Measurements from ENCODE around the gene SLC38A2.

Gene SLC38A2

DNA sequence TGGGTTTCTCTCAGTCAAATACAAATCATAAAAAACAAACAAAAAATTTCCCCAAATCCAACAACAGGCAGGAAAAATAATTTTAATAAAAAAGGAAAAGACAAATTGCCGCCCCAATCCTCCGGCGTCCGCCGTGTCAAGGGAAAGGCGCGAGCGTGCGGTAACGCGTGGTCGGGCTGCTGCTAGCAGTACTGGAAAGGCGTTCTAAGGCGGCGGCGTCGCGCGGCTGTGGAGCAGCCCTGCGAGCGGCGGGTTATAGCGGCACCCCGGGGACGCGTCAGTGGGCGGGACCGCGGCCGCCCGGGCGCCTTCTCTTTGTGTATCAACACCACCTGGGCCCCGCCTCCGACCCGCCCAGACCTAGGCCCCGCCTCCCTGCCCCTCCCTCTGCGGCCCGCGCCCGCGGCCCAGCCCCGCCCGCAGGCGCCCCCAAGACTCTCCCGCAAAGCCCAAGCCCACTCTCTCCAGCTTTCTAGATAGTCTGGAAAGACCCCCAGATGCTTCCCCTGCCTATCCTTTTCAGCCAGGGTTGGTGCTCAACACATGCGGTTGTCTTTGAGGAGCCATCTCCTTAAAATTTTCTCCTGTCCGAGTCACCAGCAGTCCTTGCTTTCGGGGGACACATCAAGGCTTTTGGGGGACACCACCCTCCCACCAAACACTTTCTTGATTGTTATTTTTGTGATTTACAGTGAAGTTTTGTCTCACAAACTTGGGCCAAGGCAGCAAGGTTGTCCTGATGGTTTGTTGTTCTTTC, at the start of gene SLC38A2:
TSS of gene SLC38A2 (minus strand) at position 230 of the 757 bp plus-strand sequence. CDS start 1,480 bp downstream, outside the sequence.
- DNase-seq (ENCODE audit: low spot score) = peak; percentile 93

DNA sequence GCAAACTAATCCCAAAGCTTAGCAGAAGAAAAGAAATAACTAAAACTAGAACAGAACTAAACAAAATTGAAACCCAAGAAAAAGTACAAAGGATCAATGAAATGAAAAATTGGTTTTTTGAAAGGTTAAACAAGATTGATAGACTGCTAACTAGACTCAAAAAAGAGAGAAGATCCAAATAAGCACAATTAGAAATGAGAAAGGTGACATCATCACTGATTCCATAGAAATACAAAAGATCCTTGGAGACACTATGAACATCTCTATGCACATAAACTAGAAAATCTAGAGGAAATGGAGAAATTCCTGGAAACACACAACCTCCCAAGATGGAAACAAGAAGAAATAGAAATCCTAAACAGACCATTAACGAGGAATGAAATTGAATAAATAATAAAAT, 47.1 kb upstream of the SLC38A2 start:
- no peak for DNase-seq (ENCODE audit: low spot score)

DNA sequence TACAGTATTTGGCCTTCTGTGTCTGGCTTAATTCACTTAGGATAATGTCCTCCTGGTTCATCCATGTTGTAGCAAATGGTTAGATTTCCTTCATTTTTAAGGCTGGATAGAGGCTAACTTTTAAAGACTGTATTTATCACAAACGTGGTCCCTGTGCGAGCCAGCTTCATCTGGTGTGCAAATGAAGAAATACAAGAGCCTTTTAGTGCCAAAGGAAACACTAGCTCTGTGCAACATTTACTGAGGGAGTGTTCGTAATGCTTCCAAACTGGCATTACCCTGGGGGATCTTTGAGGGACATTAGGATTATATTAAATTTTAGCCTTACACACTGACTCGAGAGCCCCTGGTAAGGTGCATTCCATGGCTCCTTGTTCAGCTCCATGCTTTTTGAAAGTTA, 43.0 kb upstream of the SLC38A2 start:
- no peak for DNase-seq (ENCODE audit: low spot score)

DNA sequence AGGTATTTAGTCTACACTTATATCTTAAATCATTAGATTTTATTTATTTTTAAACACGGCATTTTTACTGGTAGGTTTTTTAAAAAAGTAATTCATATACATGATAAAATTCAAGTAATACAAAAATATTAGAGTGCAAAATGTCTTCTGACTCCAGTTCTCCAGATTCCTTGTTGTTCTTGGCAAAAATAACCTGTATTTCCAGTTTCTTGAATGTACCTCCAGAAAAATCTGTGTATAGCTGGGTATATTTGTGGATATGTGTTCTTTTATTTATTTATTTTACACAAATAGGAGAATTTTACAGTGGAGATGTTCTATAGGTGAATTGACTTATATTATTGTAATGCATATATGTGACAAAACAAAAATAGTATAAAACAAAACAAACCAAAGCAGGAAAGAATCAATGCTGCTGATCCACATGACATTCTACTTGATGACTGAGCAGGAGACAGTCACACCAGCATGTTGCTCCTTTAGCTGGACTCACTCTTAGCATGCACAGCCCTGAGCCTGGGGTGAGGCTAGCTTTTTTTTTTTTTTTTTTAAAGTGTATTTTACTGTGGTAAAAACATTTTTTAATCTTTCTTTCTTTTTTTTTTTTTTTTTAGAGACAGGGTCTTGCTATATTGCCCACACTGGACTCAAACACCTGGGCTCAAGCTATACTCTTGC, 42.2 kb upstream of the SLC38A2 start:
- no peak for DNase-seq (ENCODE audit: low spot score)

DNA sequence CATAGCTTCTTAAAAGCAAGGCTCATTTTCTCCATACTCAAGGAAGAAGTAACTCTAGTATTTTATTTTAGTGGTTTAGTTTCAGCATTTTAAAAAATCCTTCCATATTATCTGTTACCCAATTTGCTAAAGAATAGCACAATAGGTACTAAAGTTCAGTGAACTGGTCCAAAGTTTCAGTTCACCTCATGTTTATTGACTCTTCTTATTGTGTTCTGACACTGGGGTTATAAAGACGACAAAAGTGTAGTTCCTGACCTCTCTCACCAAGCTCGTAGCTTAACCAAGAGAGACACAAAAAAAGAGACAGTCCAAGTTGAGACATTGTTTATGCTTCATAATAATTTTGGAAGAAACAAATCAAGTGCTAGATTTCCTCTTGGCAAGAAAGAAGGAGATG, 40.8 kb upstream of the SLC38A2 start:
- no peak for DNase-seq (ENCODE audit: low spot score)

DNA sequence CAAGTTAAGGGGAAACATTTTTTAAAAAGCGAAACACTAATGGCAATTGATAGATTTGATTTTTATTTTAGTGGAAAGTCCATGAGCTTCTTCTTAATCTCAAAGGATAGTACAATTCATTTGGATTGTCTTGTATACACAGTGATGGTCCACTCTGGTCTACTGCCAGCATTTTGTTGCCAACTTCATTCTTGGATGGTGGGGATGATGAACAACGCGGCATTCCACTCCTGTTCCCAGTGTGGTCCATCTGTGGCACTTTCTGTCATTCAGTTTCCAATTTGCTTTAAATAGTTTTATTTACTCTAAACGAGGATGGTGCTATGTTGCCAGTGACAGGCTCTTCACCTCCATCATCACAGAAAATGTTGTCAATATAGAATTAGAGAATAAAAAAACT, 40.3 kb upstream of the SLC38A2 start:
- DNase-seq (ENCODE audit: low spot score) = no peak

DNA sequence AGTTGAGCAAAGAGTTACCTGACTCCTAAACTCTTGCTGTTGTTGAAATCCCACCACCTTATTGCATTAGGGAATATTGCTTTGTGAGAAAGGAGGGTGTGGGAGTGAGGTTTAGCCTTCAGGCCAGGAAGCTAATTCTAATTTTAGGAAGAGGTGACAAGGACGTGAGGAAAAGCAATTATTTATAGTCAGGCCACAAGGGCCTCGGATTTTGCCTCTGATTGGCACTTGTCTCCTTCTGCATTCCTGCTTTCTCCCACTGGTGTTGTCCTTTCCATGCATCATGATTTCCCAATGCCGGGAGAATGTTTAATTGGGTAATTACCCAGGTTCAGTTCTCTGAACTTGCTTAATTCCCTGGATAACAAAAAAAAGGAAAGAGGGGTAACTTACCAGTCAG, 37.9 kb upstream of the SLC38A2 start:
- DNase-seq (ENCODE audit: low spot score) = no peak

DNA sequence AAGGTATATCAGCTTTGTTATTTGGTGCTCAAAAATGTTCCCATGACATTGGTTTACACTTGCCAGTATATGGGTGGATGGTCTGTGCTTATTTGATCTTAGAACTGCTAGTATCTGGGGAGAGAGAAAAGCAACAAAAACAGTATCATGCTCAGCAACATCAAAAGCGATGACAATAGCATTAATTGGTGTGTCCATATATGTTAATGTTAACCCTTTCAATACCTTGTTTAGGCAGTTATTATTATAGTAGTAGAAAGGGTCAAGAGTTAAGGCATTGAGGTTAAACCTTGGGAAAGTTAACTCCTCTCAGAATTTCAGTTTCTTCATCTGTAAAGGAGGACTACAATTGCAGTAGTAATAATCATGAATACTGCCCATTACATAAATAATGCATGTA, 37.4 kb upstream of the SLC38A2 start:
- DNase-seq (ENCODE audit: low spot score) = no peak

DNA sequence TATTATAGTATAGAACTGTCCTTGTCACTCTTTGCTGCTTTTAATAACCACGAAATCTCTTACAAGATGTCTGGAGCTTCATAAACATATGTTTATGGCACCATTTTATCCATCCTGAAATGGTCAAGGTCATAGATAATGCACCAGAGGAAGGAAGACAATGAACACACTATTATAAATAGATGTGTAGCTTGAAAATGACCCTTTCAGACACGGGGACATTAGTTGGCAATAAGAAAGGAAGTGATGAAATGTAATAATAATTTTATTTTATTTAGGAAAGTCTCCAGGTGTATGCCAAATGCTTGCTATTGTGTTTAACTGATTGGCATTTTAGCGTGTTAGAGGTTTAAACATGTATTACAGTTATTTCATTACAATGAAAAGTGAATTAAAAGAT, 36.8 kb upstream of the SLC38A2 start:
- no peak for DNase-seq (ENCODE audit: low spot score)

DNA sequence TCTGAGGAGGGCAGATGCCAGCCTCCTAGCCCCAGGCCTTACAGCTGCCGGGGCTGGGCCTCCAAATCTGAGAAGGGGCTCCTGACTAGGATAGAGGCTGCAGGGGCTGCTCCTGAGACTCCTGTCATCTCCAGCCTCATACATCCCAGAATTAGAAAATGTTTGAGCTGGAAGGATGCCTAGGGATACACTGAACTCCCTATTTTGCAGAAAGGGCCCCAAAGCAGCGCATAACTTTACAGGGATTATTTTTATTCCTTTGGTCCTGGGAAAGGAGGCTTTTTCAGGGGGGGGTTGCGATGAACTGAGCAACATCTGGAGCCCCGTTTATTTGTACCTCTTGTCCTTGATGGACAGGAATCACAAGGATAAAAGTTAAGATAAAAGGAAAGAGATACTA, 35.9 kb upstream of the SLC38A2 start:
- DNase-seq (ENCODE audit: low spot score) = no peak

DNA sequence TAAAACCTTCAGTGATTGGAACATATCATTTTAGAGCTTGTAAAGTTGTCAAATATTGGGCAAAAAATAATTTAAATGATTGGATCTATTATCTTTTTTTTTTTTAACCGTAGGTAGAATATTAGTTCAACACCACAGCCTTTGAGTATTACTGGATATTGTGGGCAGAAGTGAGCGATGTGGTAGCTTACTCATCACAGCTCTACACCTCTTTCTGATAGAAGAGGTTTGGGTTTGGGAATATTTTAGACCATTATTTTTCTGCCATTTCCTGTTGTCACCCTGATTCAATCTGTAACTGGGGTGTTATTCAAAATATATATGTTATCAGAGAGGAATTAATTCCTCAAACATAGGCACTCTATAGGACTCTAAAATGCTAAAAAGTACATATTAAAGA, 34.8 kb upstream of the SLC38A2 start:
- no peak for DNase-seq (ENCODE audit: low spot score)

DNA sequence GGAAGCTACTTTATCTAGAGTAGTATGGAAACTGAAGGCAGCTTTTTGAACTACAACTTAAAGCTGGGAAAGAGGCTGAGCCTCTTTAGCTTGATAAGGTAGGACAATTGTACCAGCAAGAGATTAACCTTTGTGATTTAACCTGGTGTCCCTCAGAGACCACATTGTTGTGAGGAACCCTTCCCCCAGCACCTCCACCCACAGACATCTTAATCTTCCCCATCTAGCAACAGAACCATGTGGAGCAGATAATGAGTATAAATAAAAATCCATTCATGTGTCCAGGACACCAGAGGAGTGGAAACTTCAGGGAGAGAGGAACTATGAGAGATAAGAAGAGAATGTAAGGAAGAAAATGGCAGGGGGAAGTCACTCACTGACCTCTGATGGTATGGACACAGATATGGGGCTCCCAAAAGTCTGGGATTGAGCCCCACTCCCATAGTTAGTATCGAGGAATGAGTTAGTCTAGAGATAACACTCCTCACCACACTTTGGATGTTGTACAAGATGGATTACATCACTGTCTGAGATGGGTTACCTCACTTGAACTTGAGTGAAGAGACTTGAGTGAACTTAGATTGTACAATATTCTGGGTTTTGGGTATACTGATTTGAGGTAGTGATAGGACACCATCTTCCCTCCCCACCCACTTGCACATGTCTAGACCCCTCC, 33.9 kb upstream of the SLC38A2 start:
- DNase-seq (ENCODE audit: low spot score) = no peak

DNA sequence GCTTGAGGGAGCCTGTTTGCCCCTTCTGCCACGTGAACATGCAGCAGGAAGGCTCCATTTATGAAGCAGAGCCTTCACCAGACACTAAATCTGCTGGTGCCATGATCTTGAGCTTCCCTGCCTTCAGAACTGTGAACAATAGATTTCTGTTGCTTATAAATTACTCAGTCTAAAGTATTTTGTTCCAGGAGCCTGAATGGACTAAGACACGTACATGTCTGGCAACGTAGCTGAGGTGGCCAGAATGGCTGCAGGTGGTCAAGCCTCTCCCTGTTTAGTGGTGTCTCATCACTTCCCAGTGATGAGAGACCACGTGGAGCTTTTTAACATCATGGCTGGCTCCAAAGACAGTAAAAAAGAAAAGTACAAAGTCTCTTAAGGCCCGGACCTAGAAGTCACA, 32.2 kb upstream of the SLC38A2 start:
- DNase-seq (ENCODE audit: low spot score) = no peak

DNA sequence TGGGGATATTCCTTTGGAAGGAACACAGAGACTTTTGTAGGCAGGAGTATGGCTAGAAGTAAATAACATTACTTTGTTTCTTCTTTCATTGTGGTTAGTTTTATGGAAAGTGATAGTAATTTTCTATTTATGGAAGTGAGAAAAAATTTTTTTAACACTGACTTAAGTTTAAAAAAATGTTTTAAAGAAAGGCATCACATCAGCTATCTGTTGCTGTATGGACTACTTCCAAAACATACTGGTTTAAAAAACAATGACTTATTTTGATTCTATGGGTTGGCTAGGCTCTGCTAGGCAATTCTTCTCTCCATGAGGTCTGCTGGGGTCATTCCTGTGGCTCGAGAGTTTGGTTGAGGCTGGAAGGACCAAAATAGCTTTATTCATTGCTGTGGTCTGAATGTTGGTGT, 31.7 kb upstream of the SLC38A2 start:
- DNase-seq (ENCODE audit: low spot score) = no peak

DNA sequence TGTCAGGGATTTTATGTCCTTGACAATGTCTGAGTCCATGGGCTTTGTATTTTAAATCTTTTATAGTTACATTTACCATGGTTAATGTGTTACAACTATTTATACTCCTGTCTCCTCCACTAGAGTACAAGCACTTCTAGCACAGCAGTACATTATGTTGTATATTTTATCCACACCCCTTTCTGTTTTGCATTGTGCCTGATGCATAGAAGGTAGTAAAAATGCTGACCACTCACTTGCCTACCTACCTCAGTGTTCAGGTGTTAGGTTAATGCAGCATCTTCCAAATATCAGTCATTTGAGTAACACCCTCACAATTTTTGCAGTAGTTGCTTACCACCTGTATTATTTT, 31.1 kb upstream of the SLC38A2 start:
- DNase-seq (ENCODE audit: low spot score) = no peak

DNA sequence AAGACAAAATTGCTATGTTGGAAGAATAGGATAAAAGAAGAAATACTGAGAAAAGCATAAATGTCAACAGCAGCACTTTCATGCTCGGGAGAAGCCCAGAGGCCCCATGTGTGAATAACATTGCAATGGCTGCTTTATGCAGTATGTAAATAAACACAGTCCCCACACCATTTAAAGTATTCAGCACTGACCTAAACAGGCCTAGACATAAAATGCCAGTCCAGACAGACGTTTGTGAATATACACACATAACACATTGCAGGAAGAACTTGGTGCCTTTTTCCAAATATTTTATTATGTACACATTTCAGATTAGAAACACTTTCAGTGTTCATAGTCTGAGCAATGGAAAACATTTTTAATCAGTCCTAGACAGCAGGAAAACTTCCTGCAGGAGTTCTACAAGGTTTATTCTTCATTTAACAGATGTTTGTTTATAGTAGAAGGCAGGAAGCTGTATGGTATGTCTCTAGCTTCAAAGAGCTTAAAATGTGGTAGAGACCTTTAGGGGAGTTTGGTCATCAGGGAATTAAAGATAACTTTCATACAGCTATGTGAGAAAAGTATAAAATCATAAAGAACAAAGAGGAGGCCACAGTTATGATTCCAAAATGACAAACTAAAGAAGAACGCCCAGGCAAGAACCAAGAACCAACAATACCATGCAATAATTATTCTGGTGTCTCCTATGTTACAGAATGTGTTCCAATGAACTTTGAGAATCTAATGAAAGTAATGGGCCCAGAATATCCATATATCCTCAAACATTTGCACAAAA, 30.6 kb upstream of the SLC38A2 start:
- no peak for DNase-seq (ENCODE audit: low spot score)

DNA sequence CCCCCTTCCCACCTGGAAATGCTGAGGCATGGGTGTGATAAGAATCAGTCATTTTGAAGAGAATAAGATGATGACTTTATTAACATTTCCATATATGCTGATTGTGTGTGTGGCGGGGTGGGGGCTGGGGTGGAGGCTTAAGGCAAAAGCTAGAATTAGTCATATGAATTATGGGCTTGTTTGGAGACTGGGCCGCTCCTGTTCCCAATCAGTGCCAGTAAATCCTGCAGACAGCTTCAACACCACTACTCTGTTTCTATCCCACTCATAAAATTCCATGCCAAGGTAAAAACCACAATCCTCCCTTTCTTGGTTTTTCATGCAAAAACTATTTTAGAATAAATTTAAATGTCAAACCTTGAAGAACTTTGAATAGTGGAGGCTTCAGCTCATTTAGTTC, 29.9 kb upstream of the SLC38A2 start:
- no peak for DNase-seq (ENCODE audit: low spot score)

DNA sequence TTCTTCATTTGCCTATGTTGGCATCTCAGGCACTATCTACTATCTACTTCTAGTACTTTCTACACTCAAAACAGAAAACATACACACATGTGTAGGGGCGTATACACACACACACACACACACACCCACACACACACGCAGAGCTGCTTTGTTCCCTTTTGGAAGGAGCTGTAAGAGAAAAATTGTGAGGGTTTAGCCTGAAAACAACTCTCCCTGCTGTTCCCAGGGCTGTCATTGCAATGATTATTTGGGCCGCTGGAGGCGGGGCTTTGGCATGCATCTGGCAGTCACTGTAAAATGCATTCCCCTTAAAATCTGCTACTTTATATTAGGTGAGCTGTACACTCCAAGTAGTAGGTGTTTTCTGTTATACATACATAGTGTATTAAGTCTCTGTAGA, 29.1 kb upstream of the SLC38A2 start:
- DNase-seq (ENCODE audit: low spot score) = no peak

DNA sequence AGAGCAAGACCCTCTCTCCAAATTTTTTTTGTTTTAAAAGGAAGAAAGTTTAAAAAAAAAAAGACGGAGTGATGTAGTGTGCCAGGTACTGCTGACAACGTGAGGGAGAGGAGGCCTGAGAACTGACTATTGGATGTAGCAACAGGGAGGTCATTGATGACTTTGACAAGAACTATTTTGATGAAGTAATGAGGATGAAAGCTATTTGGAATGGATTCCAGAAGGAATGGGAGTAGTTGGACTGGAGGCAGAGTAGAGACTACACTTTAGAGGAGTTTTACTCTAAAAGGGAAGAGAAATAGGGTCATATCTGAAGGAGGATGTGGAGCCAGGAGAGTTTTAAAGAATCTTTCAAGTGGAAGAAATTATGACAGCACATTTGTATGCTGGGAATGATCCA, 27.8 kb upstream of the SLC38A2 start:
- DNase-seq (ENCODE audit: low spot score) = no peak

DNA sequence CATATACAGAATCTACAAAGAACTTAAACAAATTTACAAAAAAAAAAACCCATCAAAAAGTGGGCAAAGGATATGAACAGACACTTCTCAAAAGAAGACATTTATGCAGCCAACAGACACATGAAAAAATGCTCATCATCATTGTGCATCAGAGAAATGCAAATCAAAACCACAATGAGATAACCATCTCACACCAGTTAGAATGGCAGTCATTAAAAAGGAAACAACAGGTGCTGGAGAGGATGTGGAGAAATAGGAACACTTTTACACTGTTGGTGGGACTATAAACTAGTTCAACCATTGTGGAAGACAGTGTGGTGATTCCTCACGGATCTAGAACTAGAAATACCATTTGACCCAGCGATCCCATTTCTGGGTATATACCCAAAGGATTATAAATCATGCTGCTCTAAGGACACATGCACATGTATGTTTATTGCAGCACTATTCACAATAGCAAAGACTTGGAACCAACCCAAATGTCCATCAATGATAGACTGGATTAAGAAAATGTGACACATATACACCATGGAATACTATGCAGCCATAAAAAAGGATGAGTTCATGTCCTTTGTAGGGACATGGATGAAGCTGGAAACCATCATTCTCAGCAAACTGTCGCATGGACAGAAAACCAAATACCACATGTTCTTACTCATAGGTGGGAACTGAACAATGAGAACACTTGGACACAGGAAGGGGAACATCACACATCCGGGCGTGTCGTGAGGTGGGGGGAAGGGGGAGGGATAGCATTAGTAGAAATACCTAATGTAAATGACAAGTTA, 27.1 kb upstream of the SLC38A2 start:
- DNase-seq (ENCODE audit: low spot score) = peak; percentile 56

DNA sequence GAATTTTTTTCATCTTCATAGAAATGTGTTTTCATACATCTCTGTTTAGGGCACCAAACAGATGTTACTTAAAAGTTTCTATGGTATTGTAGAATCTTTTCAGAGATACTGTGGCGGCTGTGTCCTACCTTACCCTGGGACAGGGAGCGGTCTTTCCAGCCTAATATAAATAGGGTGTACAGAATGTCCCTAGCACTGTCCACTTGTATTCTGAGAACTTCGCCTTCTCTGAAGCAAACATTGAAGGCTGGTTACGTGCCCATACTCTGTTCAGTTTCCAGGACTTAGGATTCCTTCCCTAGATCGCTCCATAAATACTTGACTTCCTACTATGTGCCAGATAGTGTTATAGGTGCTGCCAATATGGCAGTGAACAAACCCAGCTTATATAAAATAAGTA, 24.3 kb upstream of the SLC38A2 start:
- no peak for DNase-seq (ENCODE audit: low spot score)

DNA sequence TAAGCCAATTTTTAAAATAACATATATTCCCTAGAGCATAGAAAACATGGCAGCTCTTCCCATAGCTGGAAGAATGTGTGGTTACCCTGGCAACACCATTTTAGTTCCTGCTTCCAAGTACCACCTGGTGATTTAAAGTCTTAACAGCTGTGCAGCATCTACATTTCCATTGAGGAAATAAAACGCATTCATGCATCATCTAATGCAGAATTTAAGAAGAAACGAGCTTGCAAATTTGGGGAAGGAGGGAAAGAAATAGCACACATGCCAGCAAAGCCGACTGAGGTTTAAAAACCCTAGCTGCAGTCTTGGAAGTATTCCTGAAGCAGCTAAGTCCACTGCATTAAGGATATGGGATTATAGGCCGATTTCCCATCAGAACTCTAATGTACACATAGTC, 22.8 kb upstream of the SLC38A2 start:
- DNase-seq (ENCODE audit: low spot score) = no peak
